ENCODE measurements around the gene TNFRSF21.

DNA sequence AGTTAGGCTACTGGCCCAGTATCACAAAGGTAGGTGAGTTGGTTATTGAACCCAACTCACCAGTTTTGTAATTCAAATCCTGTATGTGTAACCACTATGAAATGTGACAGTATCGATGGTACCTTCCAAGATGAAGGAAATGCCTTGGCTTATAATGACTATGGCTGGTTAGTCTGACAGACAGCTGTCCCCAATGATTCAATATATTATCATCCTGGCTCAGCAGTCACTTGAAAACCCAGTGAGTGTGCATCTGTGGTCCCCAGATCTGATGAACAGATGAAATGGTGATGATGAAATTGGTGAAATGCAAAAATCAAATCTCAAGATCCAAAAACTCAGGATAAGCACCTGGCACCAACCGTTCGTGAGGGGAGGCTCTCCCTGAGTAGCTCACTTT lies 54.8 kb downstream of the TNFRSF21 start:
- TF ChIP-seq, protein P1, sequence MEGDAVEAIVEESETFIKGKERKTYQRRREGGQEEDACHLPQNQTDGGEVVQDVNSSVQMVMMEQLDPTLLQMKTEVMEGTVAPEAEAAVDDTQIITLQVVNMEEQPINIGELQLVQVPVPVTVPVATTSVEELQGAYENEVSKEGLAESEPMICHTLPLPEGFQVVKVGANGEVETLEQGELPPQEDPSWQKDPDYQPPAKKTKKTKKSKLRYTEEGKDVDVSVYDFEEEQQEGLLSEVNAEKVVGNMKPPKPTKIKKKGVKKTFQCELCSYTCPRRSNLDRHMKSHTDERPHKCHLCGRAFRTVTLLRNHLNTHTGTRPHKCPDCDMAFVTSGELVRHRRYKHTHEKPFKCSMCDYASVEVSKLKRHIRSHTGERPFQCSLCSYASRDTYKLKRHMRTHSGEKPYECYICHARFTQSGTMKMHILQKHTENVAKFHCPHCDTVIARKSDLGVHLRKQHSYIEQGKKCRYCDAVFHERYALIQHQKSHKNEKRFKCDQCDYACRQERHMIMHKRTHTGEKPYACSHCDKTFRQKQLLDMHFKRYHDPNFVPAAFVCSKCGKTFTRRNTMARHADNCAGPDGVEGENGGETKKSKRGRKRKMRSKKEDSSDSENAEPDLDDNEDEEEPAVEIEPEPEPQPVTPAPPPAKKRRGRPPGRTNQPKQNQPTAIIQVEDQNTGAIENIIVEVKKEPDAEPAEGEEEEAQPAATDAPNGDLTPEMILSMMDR (IDR thresholded peaks at IDR 0.05; ENCODE audit: borderline replicate concordance, extremely low read depth, low read length, poor library complexity, severe bottlenecking), result no peak
- no peak for TF ChIP-seq EZH2 (IDR thresholded peaks at IDR 0.05; ENCODE audit: borderline replicate concordance, low read depth, low read length, severe bottlenecking)

Measured in DND-41 (cell line).